Spleen (tissue), 7 donors: ENCODE measurements around the gene HYDIN.

Source experiments
- CTCF ChIP-seq, 11 experiments: fragments of 200-600 bp in 7 of 11; fragments of 450-650 bp in 4 of 11; sonication (generic) in 4 of 11; IDR thresholded peaks in 8 of 11; conservative IDR thresholded peaks in 3 of 11; 1 replicate in 7 of 11; 2 replicates in 4 of 11; pipeline versions ENCODE4 v1.4.0 to v1.8.0; 2016 to 2021; ENCODE audit warnings: antibody characterized with exemption in 11 of 11, inconsistent platforms in 4 of 11, mild to moderate bottlenecking in 1 of 11
- POLR2A ChIP-seq, 3 donors: fragments of 450-650 bp; IDR thresholded peaks; one replicate each; pipeline ENCODE4 v1.5.1; 2017; ENCODE audit warnings: antibody characterized with exemption in 3 of 3, mild to moderate bottlenecking in 1 of 3
- donor health status: DM: no; HTN: no; CAD: no; lungs with moderate emphysema.
- donor health status: DM: no; HTN: no; CAD: no.
- donor health status: DM: no; HTN: no; CAD: no.

GRCh38 chr16:71172481-71173207, 57.9 kb downstream of the HYDIN start:
- TF ChIP-seq POLR2A (IDR thresholded peaks at IDR 0.05): no peak
- TF ChIP-seq CTCF (IDR thresholded peaks at IDR 0.05 in 8 of 11, conservative IDR thresholded peaks at IDR 0.05 in 3 of 11): no peak
